ENCODE measurements around the gene ETS1. TPM values are rescaled to one million over a fixed set of nuclear protein-coding genes. Genes with fewer than 3 reads are reported as not detected.

ETS1 gene
- total RNA-seq, 2 experiments from 2014 or later = 203 to 466 TPM

- BruUV-seq (replicated peaks) = no TSS peak
- CTCF ChIA-PET (ENCODE audit: unreplicated experiment) = no interaction called here
- DNase-seq (ENCODE audit: low spot score) = no peak
Measured at GRCh38 chr11:128616161-128616560, 28.8 kb upstream of the ETS1 start.

GRCh38 chr11:128615612-128616011, 28.3 kb upstream of the ETS1 start:
- no peak overlapping the region for H3K4me3 ChIP-seq (ENCODE audit: low read depth, low read length, poor library complexity, severe bottlenecking)
- no peaks in the 10 kb centered on the region for H3K9me2 ChIP-seq (ENCODE audit: insufficient read depth, low read length)
- no TSS peak for BruUV-seq (replicated peaks)
- intact Hi-C loops (cut with micrococcal nuclease; ENCODE audit: unreplicated experiment) = no loop called here
- no peaks in the 10 kb centered on the region for H4K20me1 ChIP-seq (ENCODE audit: insufficient read depth, low read length)
- TF ChIP-seq EZH2phosphoT487 (IDR thresholded peaks at IDR 0.05; ENCODE audit: borderline replicate concordance, low read depth, low read length) (no peak), CTCF (conservative IDR thresholded peaks at IDR 0.05; ENCODE audit: low read length) (no peak)
- H3K79me2 ChIP-seq (ENCODE audit: insufficient read depth, low read depth, low read length) = no peaks in the 10 kb centered on the region
- no peak overlapping the region for H3K27ac ChIP-seq (ENCODE audit: low read depth, low read length, poor library complexity, severe bottlenecking)
- H3K36me3 ChIP-seq (ENCODE audit: insufficient read depth, low read length) = no peaks in the 10 kb centered on the region
- DNase-seq (ENCODE audit: low spot score) = no peak
- ChIA-PET POLR2A (interaction anchor here (0.6 to 19.6 kb wide), 2 partner anchors 10 to 14 kb away, joined by 3 to 631 read pairs; no protein-coding TSS in a partner anchor), CTCF (ENCODE audit: unreplicated experiment) (no interaction called here)
- H3K4me1 ChIP-seq (ENCODE audit: insufficient read depth, low read length, poor library complexity, severe bottlenecking) = peaks cover 66% of the 10 kb centered on the region
- H2AFZ ChIP-seq (ENCODE audit: low read length) = no peak overlapping the region
- H3K9me3 ChIP-seq (ENCODE audit: low read length) = no peaks in the 10 kb centered on the region
- no peak overlapping the region for H3K4me2 ChIP-seq (ENCODE audit: low read length)

More at GRCh38 chr11:128616161-128616560, 28.8 kb upstream of the ETS1 start:
- intact Hi-C loops (cut with micrococcal nuclease; ENCODE audit: unreplicated experiment) = no loop called here
- no peaks in the 10 kb centered on the region for H3K9me3 ChIP-seq (ENCODE audit: low read length)
- H4K20me1 ChIP-seq (ENCODE audit: insufficient read depth, low read length) = no peaks in the 10 kb centered on the region
- H3K4me2 ChIP-seq (ENCODE audit: low read length) = no peak overlapping the region
- no peaks in the 10 kb centered on the region for H3K9me2 ChIP-seq (ENCODE audit: insufficient read depth, low read length)
- peaks cover 68% of the 10 kb centered on the region for H3K4me1 ChIP-seq (ENCODE audit: insufficient read depth, low read length, poor library complexity, severe bottlenecking)
- no peaks in the 10 kb centered on the region for H3K79me2 ChIP-seq (ENCODE audit: insufficient read depth, low read depth, low read length)
- no peak overlapping the region for H3K4me3 ChIP-seq (ENCODE audit: low read depth, low read length, poor library complexity, severe bottlenecking)
- H2AFZ ChIP-seq (ENCODE audit: low read length) = no peak overlapping the region
- no peak overlapping the region for H3K27ac ChIP-seq (ENCODE audit: low read depth, low read length, poor library complexity, severe bottlenecking)
- POLR2A ChIA-PET = interaction anchor here (0.6 to 19.6 kb wide), 3 partner anchors 10 to 69 kb away, joined by 3 to 631 read pairs (median 4); no protein-coding TSS in a partner anchor
- TF ChIP-seq EZH2phosphoT487 (IDR thresholded peaks at IDR 0.05; ENCODE audit: borderline replicate concordance, low read depth, low read length) (no peak), CTCF (conservative IDR thresholded peaks at IDR 0.05; ENCODE audit: low read length) (no peak)
- no peaks in the 10 kb centered on the region for H3K36me3 ChIP-seq (ENCODE audit: insufficient read depth, low read length)

GRCh38 chr11:128615076-128615475, 27.7 kb upstream of the ETS1 start:
- no peak overlapping the region for H3K27ac ChIP-seq (ENCODE audit: low read depth, low read length, poor library complexity, severe bottlenecking)
- no peaks in the 10 kb centered on the region for H4K20me1 ChIP-seq (ENCODE audit: insufficient read depth, low read length)
- H3K4me1 ChIP-seq (ENCODE audit: insufficient read depth, low read length, poor library complexity, severe bottlenecking) = peaks cover 66% of the 10 kb centered on the region
- POLR2A ChIA-PET = interaction anchor here (1.1 to 19.6 kb wide), 5 partner anchors 9 to 143 kb away, joined by 3 to 631 read pairs (median 30); no protein-coding TSS in a partner anchor
- H3K9me2 ChIP-seq (ENCODE audit: insufficient read depth, low read length) = no peaks in the 10 kb centered on the region
- BruUV-seq (replicated peaks) = no TSS peak
- DNase-seq (ENCODE audit: low spot score) = no peak
- intact Hi-C loops (cut with micrococcal nuclease; ENCODE audit: unreplicated experiment) = no loop called here
- TF ChIP-seq EZH2phosphoT487 (IDR thresholded peaks at IDR 0.05; ENCODE audit: borderline replicate concordance, low read depth, low read length) (no peak), CTCF (conservative IDR thresholded peaks at IDR 0.05; ENCODE audit: low read length) (no peak)
- H3K4me3 ChIP-seq (ENCODE audit: low read depth, low read length, poor library complexity, severe bottlenecking) = no peak overlapping the region
- CTCF ChIA-PET (ENCODE audit: unreplicated experiment) = interaction anchor here (1.9 to 6.9 kb wide), 2 partner anchors 9 to 13 kb away, joined by 8 to 43 read pairs; no protein-coding TSS in a partner anchor
- H3K4me2 ChIP-seq (ENCODE audit: low read length) = no peak overlapping the region
- no peaks in the 10 kb centered on the region for H3K9me3 ChIP-seq (ENCODE audit: low read length)
- H3K79me2 ChIP-seq (ENCODE audit: insufficient read depth, low read depth, low read length) = no peaks in the 10 kb centered on the region
- H2AFZ ChIP-seq (ENCODE audit: low read length) = no peak overlapping the region
- H3K36me3 ChIP-seq (ENCODE audit: insufficient read depth, low read length) = no peaks in the 10 kb centered on the region
